ENCODE results near the gene SYNE2. TPM values are rescaled to one million over a fixed set of nuclear protein-coding genes. Genes with fewer than 3 reads are reported as not detected.

Gene SYNE2
- total RNA-seq, 2 experiments from 2014 or later: 23.4 to 26.5 TPM

DNA sequence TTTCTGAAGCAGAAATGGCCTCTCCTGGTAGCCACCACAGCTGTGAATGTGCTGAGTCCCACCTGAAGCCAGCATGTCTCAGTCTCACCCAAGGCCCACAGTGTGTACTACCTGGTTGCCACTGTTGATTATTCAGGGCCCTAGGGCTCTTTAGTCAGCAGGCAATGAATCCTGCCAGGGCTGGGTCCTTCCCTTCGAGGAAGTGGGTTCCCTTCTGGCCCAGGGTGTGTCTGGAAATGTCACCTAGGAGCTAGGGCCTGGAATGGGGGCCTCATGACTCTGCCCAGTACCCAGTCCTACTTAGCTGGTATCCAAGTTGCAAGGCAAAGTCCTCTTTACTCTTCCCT, 207.4 kb downstream of the SYNE2 start:
- ChIA-PET CTCF (no interaction called here), POLR2A (no interaction called here)

DNA sequence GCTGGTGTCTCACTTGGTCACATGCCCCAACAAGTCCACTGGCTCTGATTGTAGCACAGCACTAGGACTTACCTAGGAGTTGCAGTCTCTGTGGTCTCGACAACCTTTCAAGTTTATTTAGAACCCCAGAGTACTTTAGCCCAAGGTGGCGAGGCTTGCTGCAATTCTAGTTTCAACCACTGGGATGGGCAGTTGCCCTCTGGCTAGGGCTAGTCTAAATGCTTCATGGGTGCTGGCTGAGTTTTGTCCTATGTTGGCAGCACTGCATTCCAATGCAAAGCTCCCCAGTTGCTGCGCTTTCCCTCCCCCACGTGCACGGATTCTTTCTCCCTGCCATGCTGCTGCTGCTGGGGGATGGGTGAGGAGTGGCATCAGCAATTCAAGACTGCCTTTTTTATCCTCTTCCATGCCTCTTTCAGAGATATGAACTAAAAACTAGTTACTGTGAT, 207.9 kb downstream of the SYNE2 start:
- POLR2A ChIA-PET: no interaction called here
- CTCF ChIA-PET: no interaction called here

DNA sequence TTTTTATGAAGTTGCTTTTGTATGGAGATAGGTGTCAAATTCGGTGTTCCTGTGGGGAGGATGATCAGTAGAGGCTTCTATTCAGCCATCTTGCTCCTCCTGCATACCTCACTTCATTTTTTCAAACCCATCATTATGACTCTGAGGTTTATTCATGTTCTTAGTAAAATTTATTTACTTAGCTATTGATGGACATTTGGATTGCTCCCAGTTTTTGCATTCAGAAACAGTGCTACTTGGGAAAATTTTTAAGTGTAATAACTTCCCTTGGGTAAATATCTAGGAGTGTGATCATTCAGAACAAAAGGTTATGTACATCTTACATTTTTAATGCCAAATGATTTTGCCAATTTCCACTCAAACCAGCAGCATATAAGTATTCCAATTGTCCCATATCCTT, 208.3 kb downstream of the SYNE2 start:
- CTCF ChIA-PET: no interaction called here
- POLR2A ChIA-PET: no interaction called here

DNA sequence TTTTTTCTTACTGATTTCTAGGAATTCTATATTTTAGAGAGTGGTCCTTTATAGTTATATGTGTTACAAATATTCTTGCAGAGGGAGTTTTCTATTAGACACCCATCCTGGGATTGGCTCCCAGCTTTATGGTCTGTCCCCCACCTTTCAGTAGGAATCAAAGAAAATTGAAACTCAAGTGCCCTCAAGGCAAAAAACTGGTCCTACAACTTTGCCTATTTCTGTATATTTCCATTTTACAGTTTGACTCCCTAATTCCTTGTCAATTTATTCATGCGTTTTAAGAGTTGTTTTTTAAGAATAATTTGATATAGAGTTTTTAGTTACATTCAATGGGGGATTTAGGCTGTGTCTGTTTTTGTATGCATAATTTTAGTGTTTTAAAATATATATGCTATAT, 208.9 kb downstream of the SYNE2 start:
- POLR2A ChIA-PET: no interaction called here
- CTCF ChIA-PET: no interaction called here

DNA sequence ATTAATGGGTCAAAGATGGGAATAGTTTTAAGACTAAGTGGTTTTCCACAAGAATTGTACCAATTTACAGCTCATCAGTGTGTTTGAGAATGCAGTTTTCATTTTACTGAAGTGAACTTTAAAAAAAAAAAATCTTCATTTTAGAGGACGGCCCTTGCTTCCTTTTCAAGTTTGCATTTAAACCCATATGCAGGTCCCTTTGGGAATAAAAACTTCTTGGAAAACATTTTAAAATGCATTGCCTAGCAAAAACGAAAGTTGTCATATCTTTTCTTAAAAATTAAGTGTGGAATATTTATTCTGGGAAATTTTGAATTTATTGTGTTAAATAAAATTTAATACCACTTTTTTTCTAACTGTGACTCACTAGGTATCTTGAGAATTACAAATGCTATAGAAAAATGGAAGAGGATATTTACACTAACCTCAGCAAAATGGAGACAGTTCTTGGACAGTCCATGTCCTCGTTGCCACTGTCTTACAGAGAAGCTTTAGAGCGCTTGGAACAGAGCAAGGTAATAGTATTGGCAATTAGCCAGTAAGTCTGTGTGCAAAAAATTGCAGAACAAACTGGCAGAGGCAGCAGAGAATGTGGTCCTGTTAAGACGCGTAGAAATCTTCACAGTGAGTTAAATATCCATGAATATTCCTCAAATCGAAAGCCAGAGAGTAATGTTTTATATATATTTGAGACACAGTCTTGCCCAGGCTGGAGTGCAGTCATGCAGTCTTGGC, 209.7 kb downstream of the SYNE2 start:
- POLR2A ChIA-PET: no interaction called here
- CTCF ChIA-PET: no interaction called here

DNA sequence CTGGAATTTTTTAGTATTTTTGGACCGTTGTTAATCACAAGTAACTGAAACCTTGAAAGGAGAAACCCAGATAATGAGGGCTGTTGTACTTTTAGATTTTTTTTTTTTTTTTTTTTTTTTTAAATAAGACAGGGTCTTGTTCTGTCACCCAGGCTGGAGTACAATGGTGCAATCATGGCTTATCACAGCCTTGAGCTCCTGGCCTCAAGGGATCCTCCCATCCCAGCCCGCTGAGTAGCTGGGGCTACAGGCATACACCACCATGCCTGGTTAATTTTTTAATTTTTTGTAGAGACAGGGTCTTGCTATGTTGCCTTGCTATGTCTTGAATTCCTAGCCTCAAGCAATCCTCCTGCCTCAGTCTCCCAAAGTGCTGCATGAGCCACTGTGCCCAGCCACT, 211.6 kb downstream of the SYNE2 start:
- ChIA-PET POLR2A (no interaction called here), CTCF (interaction anchor here (0.7 kb wide), 1 partner anchor 17 kb away, joined by 7 read pairs; no protein-coding TSS in a partner anchor)

DNA sequence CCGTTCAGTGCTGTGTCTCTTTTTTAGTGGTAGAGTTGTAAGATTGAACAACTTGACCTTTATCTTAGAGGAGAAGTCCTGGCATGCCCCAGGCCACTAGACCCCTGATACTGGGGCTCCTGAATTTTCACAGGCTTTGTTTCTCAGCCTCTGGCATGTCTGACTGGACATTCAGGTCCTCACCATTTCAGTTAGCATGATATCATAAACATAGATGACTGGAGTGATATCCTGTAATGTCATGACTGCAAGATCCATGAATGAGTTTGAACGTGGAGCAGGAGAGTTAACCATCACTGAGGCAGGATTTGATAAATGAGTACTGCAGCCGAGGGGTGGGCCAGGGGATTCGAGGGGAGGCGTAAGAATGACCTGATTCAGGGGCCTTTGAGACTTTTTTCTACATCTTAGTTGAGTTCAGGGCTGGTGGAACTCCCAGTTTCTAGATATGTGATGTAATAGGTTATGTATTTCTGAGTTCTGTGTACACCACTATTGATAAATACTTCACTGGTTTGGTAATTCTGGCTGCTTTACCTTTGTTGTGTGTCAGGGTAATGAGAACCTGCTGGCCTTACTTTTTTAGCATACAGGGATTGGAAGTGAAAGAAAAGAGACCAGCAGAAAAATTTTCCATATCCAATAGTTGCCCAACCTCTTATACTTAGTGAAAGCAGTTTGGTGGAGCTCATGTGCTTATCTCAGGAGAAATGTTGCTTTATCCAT, 217.0 kb downstream of the SYNE2 start:
- POLR2A ChIA-PET: no interaction called here
- CTCF ChIA-PET: no interaction called here

DNA sequence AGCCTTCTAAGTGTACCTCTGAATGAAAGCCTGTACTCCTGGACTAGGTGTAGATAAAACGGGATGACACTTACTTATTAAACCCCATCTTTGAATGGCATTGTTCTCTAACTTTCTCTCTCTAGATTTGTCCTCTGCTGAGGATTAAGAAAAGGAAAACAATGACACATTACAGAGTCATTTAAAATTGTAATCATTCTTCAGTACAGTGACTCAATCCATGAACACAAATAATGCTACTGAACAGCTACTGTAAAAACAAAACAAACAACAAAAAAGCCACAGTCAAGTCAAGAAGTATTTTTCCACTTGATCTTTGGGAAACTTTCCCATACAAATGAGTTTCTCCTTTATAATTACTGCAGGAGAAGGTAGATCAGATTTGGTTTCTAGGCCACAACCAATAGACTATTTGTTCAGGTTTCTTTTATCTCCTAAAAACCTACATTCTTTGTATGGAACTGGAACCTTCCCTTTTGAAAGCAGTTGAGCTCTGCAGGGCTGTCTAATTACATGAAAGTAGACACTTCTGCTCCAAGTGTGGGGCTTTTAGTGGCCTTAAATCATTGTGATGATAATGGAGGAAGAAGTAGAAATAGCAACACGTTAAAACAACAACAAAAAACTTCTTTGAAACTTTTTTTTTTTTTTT, 222.3 kb downstream of the SYNE2 start:
- ChIA-PET POLR2A (interaction anchor here (0.6 kb wide), 1 partner anchor 82 kb away, joined by 4 read pairs; no protein-coding TSS in a partner anchor), CTCF (no interaction called here)

DNA sequence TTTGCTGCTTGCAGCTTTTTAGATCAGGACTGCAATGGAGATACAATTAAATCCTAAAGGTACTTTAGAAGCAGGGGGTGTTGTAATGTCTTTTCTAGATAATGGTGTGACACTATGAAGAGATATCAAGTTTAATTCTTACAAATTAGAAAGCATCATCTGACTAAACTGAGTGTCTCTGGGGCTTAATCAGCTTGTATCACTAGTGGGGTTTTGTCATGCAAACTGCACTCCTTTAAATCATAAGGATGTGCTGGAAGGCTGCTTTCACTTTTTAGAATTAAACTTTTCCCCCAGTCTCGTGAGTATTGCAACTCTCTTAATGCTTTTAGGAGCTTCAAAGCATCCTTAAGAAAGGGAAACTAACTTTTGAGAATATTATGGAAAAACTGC, 222.8 kb downstream of the SYNE2 start:
- CTCF ChIA-PET: no interaction called here

DNA sequence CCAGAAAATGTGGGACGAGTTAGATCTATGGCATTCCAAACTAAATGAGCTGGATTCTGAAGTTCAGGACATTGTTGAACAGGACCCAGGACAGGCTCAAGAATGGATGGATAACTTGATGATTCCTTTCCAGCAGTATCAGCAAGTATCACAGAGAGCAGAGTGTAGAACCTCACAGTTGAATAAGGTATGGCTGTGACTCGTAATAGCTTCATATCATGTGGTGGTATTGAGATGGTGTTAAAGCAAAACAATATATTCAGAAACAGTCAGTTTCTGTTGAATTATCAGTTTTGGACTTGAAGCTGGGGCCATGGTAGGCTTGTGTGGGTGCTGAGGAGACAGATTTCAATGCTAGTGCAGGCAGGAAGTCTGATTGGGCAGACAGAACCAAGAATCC, 227.6 kb downstream of the SYNE2 start:
- POLR2A ChIA-PET: no interaction called here
- CTCF ChIA-PET: no interaction called here

More for the DNA sequence above, 222.8 kb downstream of the SYNE2 start:
- POLR2A ChIA-PET: interaction anchor here (0.6 kb wide), 1 partner anchor 82 kb away, joined by 4 read pairs; no protein-coding TSS in a partner anchor

DNA sequence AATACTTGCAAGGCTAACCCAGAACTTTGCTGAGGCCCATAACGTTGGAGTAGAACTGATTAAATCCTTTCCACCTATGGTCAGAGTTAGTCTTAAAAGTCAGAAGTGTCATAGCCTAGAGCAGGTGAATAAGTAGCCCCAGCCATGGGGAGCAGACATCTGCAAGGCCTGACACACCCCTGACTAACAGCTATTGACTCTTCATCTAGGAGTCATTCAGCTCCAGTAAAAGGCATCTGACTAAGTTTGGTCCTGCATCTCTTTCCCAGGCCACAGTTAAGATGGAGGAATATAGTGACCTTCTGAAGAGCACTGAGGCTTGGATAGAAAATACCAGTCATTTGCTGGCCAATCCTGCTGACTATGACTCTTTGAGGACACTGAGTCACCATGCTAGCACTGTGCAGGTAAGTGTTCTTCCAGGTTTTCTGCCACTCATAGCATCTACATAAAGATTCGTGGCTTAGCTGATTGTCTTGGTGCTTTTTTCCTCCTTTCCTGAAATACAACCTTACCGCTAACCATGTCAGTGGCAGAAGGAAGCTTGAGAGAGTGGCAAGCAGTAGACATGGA, 228.5 kb downstream of the SYNE2 start:
- POLR2A ChIA-PET: no interaction called here
- CTCF ChIA-PET: interaction anchor here (0.6 kb wide), 1 partner anchor 17 kb away, joined by 7 read pairs; no protein-coding TSS in a partner anchor

DNA sequence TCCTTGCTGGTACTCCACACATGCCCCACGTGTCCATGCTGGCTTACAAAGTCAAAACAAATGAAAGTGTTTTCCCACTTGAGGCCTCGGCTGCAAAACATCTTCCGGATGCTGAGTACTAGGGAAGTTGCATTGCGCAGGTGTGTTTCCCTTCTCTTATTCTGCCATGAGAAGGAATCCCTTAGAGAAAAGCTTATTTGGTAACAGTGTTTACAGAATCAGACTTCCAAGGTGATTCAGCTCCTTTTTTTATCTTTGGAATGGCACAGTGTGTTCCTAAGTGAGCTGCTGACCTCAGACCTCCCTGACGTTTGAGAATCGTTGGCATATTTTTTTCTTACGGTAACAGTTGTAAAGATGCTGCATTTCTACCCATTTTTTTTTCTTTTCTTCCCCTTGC, 230.0 kb downstream of the SYNE2 start:
- CTCF ChIA-PET: no interaction called here
- POLR2A ChIA-PET: no interaction called here

DNA sequence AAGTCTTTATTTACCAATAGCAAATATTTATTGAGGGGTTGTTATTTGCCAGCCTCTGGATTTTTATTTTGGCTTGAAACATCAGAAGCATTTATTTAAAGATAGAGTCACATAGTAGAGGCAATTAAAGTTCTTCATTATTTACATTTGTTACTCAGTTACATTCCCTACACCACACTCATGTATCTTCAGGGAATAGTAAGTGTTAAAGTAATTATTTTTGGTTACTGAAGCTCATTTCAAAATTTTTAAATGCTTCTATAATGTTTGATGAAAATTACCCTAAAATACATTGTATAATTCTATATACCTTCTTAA, 235.8 kb downstream of the SYNE2 start:
- ChIA-PET CTCF (no interaction called here), POLR2A (no interaction called here)

DNA sequence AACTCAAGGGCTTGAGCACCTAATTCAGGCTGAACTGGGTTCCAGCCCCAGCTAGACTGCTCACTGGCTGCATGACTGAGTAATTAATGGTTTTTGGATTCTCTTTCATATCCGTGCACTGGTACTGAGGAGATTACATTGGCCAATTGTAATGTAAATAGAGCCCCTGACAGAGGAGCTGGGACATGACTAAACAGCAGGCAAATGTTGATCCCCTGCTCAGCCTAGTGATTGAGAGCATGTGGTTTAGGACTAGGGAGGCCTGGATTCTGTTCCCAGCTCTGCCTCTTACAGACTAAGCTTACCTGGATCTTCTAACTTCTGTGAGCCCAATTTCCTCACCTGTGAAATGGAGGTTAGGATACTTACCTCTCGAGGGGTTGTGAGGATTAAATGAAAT, 237.1 kb downstream of the SYNE2 start:
- POLR2A ChIA-PET: no interaction called here
- CTCF ChIA-PET: no interaction called here

DNA sequence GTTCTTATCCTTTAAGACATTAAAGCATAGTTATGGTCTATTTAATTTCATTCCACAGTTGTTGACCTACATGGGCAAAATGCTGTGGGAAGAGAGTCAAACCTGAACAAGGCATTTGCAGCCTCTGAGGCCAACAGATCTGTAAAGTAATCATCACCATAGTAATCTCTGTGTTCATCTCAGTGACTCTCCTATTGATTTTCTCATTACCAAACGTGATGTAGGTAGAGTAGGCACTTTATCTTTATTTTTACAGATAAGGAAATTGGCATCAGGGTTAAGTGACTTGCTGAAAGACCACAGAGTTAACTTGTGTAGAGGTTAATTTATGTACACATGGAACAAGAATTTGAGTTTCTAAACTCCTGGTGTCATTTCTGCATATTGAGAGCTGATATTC, 238.4 kb downstream of the SYNE2 start:
- POLR2A ChIA-PET: no interaction called here
- CTCF ChIA-PET: no interaction called here

DNA sequence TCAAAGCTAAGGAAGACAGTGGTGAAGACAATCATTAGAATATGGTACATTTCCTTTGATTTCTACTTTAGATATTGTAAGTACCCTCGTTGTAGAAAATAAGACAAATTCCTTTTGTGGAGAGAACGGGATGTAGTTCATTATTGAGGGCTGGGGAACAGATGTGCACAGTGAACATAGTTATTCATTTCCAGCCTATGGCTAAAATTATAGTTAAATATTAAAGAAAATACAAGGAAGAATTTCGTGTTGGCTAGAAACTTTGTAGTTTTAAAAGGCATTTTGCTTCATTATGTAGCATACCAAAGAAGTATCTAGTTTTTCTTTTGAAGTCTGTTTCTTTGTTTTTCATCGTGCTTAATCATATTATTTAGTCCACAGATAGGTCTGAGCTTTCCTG, 239.5 kb downstream of the SYNE2 start:
- ChIA-PET CTCF (no interaction called here), POLR2A (no interaction called here)

DNA sequence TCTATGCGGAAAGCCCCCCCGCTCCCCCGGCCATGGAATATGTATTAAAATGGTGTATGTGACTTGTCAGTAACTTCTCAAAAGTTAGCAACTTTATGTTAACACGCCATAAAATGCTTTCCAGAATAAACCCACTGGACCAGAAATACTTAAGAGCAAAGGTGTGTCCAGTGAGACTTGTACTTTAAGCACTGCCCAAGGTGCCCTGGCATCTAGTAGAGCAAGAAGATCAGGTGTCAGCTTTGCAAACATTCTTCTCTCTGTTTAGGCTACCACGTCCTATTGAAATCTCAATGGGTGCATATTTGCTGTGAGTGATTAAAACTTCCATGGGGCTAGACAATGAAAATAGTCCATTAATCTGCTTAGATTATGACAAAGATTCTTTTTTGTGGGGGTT, 240.1 kb downstream of the SYNE2 start:
- ChIA-PET CTCF (no interaction called here), POLR2A (no interaction called here)

DNA sequence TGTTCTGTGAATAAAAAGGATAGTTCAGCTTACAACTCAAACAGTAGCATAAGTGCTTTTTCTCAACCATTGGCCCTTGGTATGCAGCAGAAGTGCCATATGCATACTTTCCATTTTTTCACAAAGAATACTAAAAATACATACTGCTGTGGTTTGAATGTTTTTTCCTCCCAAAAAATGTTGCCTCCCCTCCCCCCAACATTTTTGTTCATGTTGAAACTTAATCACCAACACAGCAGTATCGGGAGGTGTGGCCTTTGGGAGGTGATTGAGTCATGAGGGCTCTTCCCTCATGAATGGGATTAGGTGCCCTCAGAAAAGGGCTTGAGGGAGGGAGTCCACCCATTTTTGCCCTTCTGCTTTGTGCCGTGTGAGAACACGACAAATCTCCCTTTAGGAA, 242.8 kb downstream of the SYNE2 start:
- POLR2A ChIA-PET: no interaction called here
- CTCF ChIA-PET: no interaction called here

DNA sequence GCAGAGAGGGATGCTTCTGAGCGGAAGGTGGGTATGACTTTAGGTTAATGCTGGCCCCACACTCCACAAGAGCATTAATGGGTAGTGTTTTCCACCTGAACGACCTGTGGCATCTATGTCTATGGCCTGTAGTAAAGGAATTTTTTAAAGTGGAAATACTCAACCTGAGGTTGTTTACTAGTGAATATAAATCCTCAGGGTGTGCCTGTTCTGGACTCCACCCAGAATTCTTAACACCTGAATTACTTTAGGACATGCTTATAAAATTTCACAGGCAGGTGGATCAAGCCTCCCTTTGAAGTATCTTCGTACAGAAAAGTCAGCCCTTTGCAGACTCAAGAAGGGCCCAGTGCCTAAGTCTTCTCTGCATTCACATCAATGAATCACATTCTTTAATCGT, 245.3 kb downstream of the SYNE2 start:
- POLR2A ChIA-PET: no interaction called here
- CTCF ChIA-PET: no interaction called here

DNA sequence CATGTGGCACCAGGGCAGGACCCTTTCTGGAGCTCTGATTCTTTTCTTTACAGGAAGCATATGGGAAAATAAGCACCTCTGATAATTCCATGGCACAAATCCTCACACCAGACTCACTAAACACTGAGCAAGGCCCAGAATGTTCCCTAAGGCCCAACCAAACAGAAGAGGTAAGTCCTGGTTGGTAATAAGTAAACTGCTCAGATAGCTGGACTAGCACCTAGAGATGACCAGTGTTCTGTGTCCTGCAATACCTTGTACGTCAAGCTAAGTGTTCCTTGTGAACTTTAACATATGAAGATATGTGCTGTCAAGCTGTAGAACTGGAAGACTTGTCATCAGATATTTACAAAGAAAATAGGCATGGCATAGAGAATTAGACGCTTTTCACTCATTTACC, 254.6 kb downstream of the SYNE2 start:
- ChIA-PET POLR2A (no interaction called here), CTCF (interaction anchor here (0.7 kb wide), 1 partner anchor 10 kb away, joined by 3 read pairs; no protein-coding TSS in a partner anchor)

All from activated CD8-positive, alpha-beta memory T cell treated with anti-CD3 and anti-CD28 coated beads for 36 hours (primary cell).